H9 (cell line): ENCODE data around the gene CYSLTR2. TPM values are rescaled to one million over a fixed set of nuclear protein-coding genes. Genes with fewer than 3 reads are reported as not detected.

Experiments
- DNase-seq: peaks from one replicate; pipeline ENCODE4 v3.0.0-alpha.2; 2017
- H2AFZ ChIP-seq: one replicate; pipeline ENCODE4 v1.6.1; 2013; ENCODE audit warnings: mild to moderate bottlenecking, low read length, control low read depth, moderate library complexity
- H2AK5ac ChIP-seq: 2 replicates; pipeline ENCODE4 v1.6.1; 2013; ENCODE audit warnings: low read length, control low read depth, mixed read lengths; ENCODE audit not compliant: insufficient read length
- H2BK120ac ChIP-seq: one replicate; pipeline ENCODE4 v1.6.1; 2013; ENCODE audit warnings: low read depth, mild to moderate bottlenecking, low read length, control low read depth, inconsistent platforms; ENCODE audit not compliant: poor library complexity, severe bottlenecking
- H2BK12ac ChIP-seq: 2 replicates; pipeline ENCODE4 v1.6.1; 2013; ENCODE audit warnings: low read length, control low read depth, mixed read lengths, low read depth; ENCODE audit not compliant: insufficient read length
- H2BK15ac ChIP-seq: 2 replicates; pipeline ENCODE4 v1.6.1; 2013; ENCODE audit warnings: low read depth, low read length, control low read depth
- H2BK20ac ChIP-seq: one replicate; pipeline ENCODE4 v1.6.1; 2013; ENCODE audit warnings: low read depth, mild to moderate bottlenecking, low read length, control low read depth, inconsistent platforms; ENCODE audit not compliant: poor library complexity, severe bottlenecking
- H2BK5ac ChIP-seq: 2 replicates; pipeline ENCODE4 v1.6.1; 2013; ENCODE audit warnings: low read length, control low read depth, mixed read lengths; ENCODE audit not compliant: insufficient read length
- H3K14ac ChIP-seq: 2 replicates; pipeline ENCODE4 v1.6.1; 2013; ENCODE audit warnings: low read length, control low read depth; ENCODE audit not compliant: insufficient read depth
- H3K18ac ChIP-seq: 2 replicates; pipeline ENCODE4 v1.6.1; 2013; ENCODE audit warnings: low read depth, mild to moderate bottlenecking, mixed read lengths, low read length, control low read depth; ENCODE audit not compliant: insufficient read length
- H3K23ac ChIP-seq: 2 replicates; pipeline ENCODE4 v1.6.1; 2013; ENCODE audit warnings: low read length, control low read depth, mixed read lengths, low read depth; ENCODE audit not compliant: insufficient read length
- H3K23me2 ChIP-seq: 2 replicates; pipeline ENCODE4 v1.6.1; 2013; ENCODE audit warnings: low read depth, mild to moderate bottlenecking, mixed read lengths, low read length, control low read depth; ENCODE audit not compliant: insufficient read length, poor library complexity, severe bottlenecking
- H3K27ac ChIP-seq: 2 replicates; pipeline ENCODE4 v1.5.1; 2013; ENCODE audit warnings: low read length, control low read depth, mixed read lengths, low read depth; ENCODE audit not compliant: insufficient read length
- H3K27me3 ChIP-seq: 2 replicates; pipeline ENCODE4 v1.6.1; 2013; ENCODE audit warnings: low read length, control low read depth, inconsistent platforms; ENCODE audit not compliant: insufficient read depth
- H3K4ac ChIP-seq: 2 replicates; pipeline ENCODE4 v1.6.1; 2013; ENCODE audit warnings: low read depth, mild to moderate bottlenecking, control low read depth, inconsistent platforms, low read length, moderate library complexity
- H3K4me1 ChIP-seq: 2 replicates; pipeline ENCODE4 v1.6.1; 2013; ENCODE audit warnings: low read length, control low read depth, inconsistent platforms; ENCODE audit not compliant: insufficient read depth
- H3K4me2 ChIP-seq: 2 replicates; pipeline ENCODE4 v1.6.1; 2013; ENCODE audit warnings: low read length, control low read depth, mixed read lengths; ENCODE audit not compliant: insufficient read length, insufficient read depth
- H3K56ac ChIP-seq: 2 replicates; pipeline ENCODE4 v1.6.1; 2013; ENCODE audit warnings: low read depth, mild to moderate bottlenecking, mixed read lengths, low read length, control low read depth; ENCODE audit not compliant: insufficient read length
- H3K79me1 ChIP-seq: 2 replicates; pipeline ENCODE4 v1.6.1; 2013; ENCODE audit warnings: low read depth, mild to moderate bottlenecking, moderate library complexity, low read length, control low read depth, inconsistent platforms; ENCODE audit not compliant: insufficient read depth, poor library complexity, severe bottlenecking
- H3K79me2 ChIP-seq: 2 replicates; pipeline ENCODE4 v1.6.1; 2013; ENCODE audit warnings: low read length, control low read depth, inconsistent platforms; ENCODE audit not compliant: insufficient read depth
- H3K9ac ChIP-seq: 2 replicates; pipeline ENCODE4 v1.6.1; 2013; ENCODE audit warnings: low read length, control low read depth, mixed read lengths; ENCODE audit not compliant: insufficient read length; ENCODE audit errors: extremely low read depth
- H3K9me3 ChIP-seq: one replicate; pipeline ENCODE4 v1.6.1; 2013; ENCODE audit warnings: low read depth, low read length, inconsistent platforms; ENCODE audit not compliant: control insufficient read depth
- H3T11ph ChIP-seq: one replicate; pipeline ENCODE4 v1.6.1; 2013; ENCODE audit warnings: mild to moderate bottlenecking, low read length, control low read depth, inconsistent platforms
- H4K20me1 ChIP-seq: one replicate; pipeline ENCODE4 v1.6.1; 2013; ENCODE audit not compliant: control insufficient read depth, insufficient read length, insufficient read depth
- H4K5ac ChIP-seq: 2 replicates; pipeline ENCODE4 v1.6.1; 2013; ENCODE audit warnings: low read depth, mild to moderate bottlenecking, mixed read lengths, low read length, control low read depth; ENCODE audit not compliant: insufficient read length
- H4K8ac ChIP-seq: replicated peaks from 2 replicates; pipeline ENCODE4 v1.6.1; 2013; ENCODE audit warnings: low read length, control low read depth, mixed read lengths, low read depth; ENCODE audit not compliant: insufficient read length
- H4K91ac ChIP-seq: 2 replicates; pipeline ENCODE4 v1.6.1; 2013; ENCODE audit warnings: low read depth, mild to moderate bottlenecking, moderate library complexity, mixed read lengths, low read length, control low read depth; ENCODE audit not compliant: insufficient read length
- H3K27ac Mint-ChIP-seq, 3 experiments: 2 replicates in 2 of 3; 3 replicates in 1 of 3; pipeline ENCODE4 v1.8.0; 2020 to 2021; ENCODE audit warnings: mixed read lengths in 3 of 3, mild to moderate bottlenecking in 1 of 3, moderate library complexity in 1 of 3
- H3K27me3 Mint-ChIP-seq: 2 replicates; pipeline ENCODE4 v1.8.0; 2021; ENCODE audit warnings: low read depth, mild to moderate bottlenecking, moderate library complexity, mixed read lengths
- H3K36me3 Mint-ChIP-seq, 3 experiments: 2 replicates in 2 of 3; 3 replicates in 1 of 3; pipeline ENCODE4 v1.8.0; 2020 to 2021; ENCODE audit warnings: low read depth in 3 of 3, mixed read lengths in 3 of 3; ENCODE audit not compliant: insufficient read depth in 1 of 3
- H3K4me1 Mint-ChIP-seq, 2 experiments: 2 replicates each; pipeline ENCODE4 v1.8.0; 2020; ENCODE audit warnings: mixed read lengths in 2 of 2
- H3K4me3 Mint-ChIP-seq, 2 experiments: 2 replicates in 1 of 2; 3 replicates in 1 of 2; pipeline ENCODE4 v1.8.0; 2020 to 2021; ENCODE audit warnings: mild to moderate bottlenecking in 2 of 2, mixed read lengths in 2 of 2, moderate library complexity in 1 of 2
- H3K9me3 Mint-ChIP-seq, 2 experiments: 2 replicates in 1 of 2; 3 replicates in 1 of 2; pipeline ENCODE4 v1.8.0; 2020; ENCODE audit warnings: mild to moderate bottlenecking in 2 of 2, mixed read lengths in 2 of 2, moderate library complexity in 1 of 2
- CTCF ChIP-seq: fragments of 200-600 bp; sonication (generic); conservative IDR thresholded peaks from 3 replicates; pipeline ENCODE4 v1.8.0; 2021; ENCODE audit warnings: antibody characterized with exemption, mild to moderate bottlenecking
- WGBS: extraction: QIAGEN DNeasy Blood & Tissue Kit; methylation state at CpG from one replicate; pipeline ENCODE4 v1.1.7; 2013; ENCODE audit warnings: missing lambda C conversion rate, low lambda C conversion rate, mixed read lengths; ENCODE audit not compliant: insufficient read length; ENCODE audit errors: extremely low coverage; 5-methylcytosine and 5-hydroxymethylcytosine counted together
- total RNA-seq: library from RNA; stranded (reverse); gene quantifications from 2 replicates; pipeline ENCODE4 v1.2.1, GENCODE V29; 2021

Gene CYSLTR2
- total RNA-seq, 1 experiment from 2014 or later = not detected

GRCh38 chr13:48723168-48723567, 69.4 kb downstream of the CYSLTR2 start:
- Histone ChIP-seq H3K4me2 (no peak overlapping the region), H2BK15ac (no peak overlapping the region), H3K56ac (no peak overlapping the region), H3K79me2 (no peaks in the 10 kb centered on the region), H3K4me1 (no peaks in the 10 kb centered on the region), H3K27ac (no peak overlapping the region), H2AFZ (no peak overlapping the region), H4K91ac (no peak overlapping the region), H2BK20ac (no peak overlapping the region), H3K9me3 (no peaks in the 10 kb centered on the region), H2BK5ac (no peak overlapping the region), H3K14ac (no peak overlapping the region), H3K23me2 (no peaks in the 10 kb centered on the region), H3K27me3 (no peaks in the 10 kb centered on the region), H2BK120ac (no peak overlapping the region), H3K23ac (no peak overlapping the region), H3K79me1 (no peaks in the 10 kb centered on the region), H2AK5ac (no peak overlapping the region), H4K5ac (no peak overlapping the region), H2BK12ac (no peak overlapping the region), H3K9ac (no peak overlapping the region), H4K20me1 (no peaks in the 10 kb centered on the region), H4K8ac (no peak overlapping the region), H3K4ac (no peak overlapping the region), H3T11ph (no peak overlapping the region), H3K18ac (no peak overlapping the region)
- Mint-ChIP-seq H3K4me1 (no peaks in the 10 kb centered on the region), H3K27ac (no peak overlapping the region), H3K27me3 (no peaks in the 10 kb centered on the region), H3K9me3 (peaks cover 18 to 40% of the 10 kb centered on the region in 2 experiments), H3K4me3 (no peak overlapping the region; a peak in 1 of 5 replicates), H3K36me3 (peaks cover under 1 to 11% (median 5%) of the 10 kb centered on the region in 3 experiments; a peak in 6 of 7 replicates)
- no peak for TF ChIP-seq CTCF
- no CpG with 5 or more reads among the region's 1 CpG for WGBS
- no peak for DNase-seq
